Neural progenitor cell (in vitro differentiated cells): ENCODE results near the gene MRTFB. TPM values are rescaled to one million over a fixed set of nuclear protein-coding genes. Genes with fewer than 3 reads are reported as not detected.
A peak's percentile ranks its signal among the peaks of the same experiment; 100 is the strongest.
"Not testable (repeated sequence)": the region's sequence is repeated elsewhere in the genome, so short reads cannot be mapped to it uniquely, and the experiment has no call there.

Source experiments
- DNase-seq: peaks from one replicate; pipeline ENCODE4 v3.0.0-alpha.2; 2016; ENCODE audit warnings: low spot score
- H2AFZ ChIP-seq: fragments of 200-600 bp; sonication (generic); replicated peaks from 2 replicates; pipeline ENCODE4 v1.6.1; 2016; ENCODE audit warnings: antibody characterized with exemption
- H3F3A ChIP-seq: fragments of 200-600 bp; sonication (generic); 2 replicates; pipeline ENCODE4 v1.6.1; 2016; ENCODE audit warnings: antibody characterized with exemption, low read depth
- H3K27ac ChIP-seq: fragments of 200-600 bp; sonication (generic); 2 replicates; pipeline ENCODE4 v1.5.1; 2016; ENCODE audit warnings: mild to moderate bottlenecking
- H3K27me3 ChIP-seq: fragments of 200-600 bp; sonication (generic); 2 replicates; pipeline ENCODE4 v1.6.1; 2016; ENCODE audit warnings: mild to moderate bottlenecking, moderate library complexity
- H3K36me3 ChIP-seq: fragments of 200-600 bp; sonication (generic); 2 replicates; pipeline ENCODE4 v1.5.1; 2016
- H3K4me1 ChIP-seq: fragments of 200-600 bp; sonication (generic); 2 replicates; pipeline ENCODE4 v1.6.1; 2016; ENCODE audit warnings: mixed run types
- H3K4me2 ChIP-seq: fragments of 200-600 bp; sonication (generic); 2 replicates; pipeline ENCODE4 v1.6.1; 2016
- H3K4me3 ChIP-seq: fragments of 200-600 bp; sonication (generic); 2 replicates; pipeline ENCODE4 v1.5.1; 2016
- H3K79me2 ChIP-seq: fragments of 200-600 bp; sonication (generic); 2 replicates; pipeline ENCODE4 v1.6.1; 2016; ENCODE audit warnings: low read depth
- H3K9ac ChIP-seq: fragments of 200-600 bp; sonication (generic); 2 replicates; pipeline ENCODE4 v1.6.1; 2016
- H3K9me3 ChIP-seq: fragments of 200-600 bp; sonication (generic); 2 replicates; pipeline ENCODE4 v1.5.1; 2016; ENCODE audit warnings: low read depth
- H4K20me1 ChIP-seq: fragments of 200-600 bp; sonication (generic); 2 replicates; pipeline ENCODE4 v1.6.1; 2016; ENCODE audit warnings: low read depth
- H3K27ac Mint-ChIP-seq: 3 replicates; pipeline ENCODE4 v1.8.0; 2021; ENCODE audit warnings: mixed read lengths
- H3K27me3 Mint-ChIP-seq: 2 replicates; pipeline ENCODE4 v1.8.0; 2022; ENCODE audit warnings: low read depth, mild to moderate bottlenecking, inconsistent platforms, moderate library complexity, mixed read lengths; ENCODE audit not compliant: insufficient read depth
- H3K36me3 Mint-ChIP-seq: 3 replicates; pipeline ENCODE4 v1.8.0; 2021; ENCODE audit warnings: mixed read lengths
- H3K4me1 Mint-ChIP-seq: 3 replicates; pipeline ENCODE4 v1.8.0; 2021; ENCODE audit warnings: mixed read lengths
- H3K4me3 Mint-ChIP-seq: 3 replicates; pipeline ENCODE4 v1.8.0; 2021; ENCODE audit warnings: mild to moderate bottlenecking, moderate library complexity, mixed read lengths
- H3K9me3 Mint-ChIP-seq: 3 replicates; pipeline ENCODE4 v1.8.0; 2020; ENCODE audit warnings: mixed read lengths
- EZH2 ChIP-seq: fragments of 200-600 bp; sonication (generic); IDR thresholded peaks from 2 replicates; pipeline ENCODE4 v1.6.1; 2017; ENCODE audit warnings: antibody characterized with exemption, mild to moderate bottlenecking, moderate library complexity
- EZH2phosphoT487 ChIP-seq: fragments of 200-600 bp; sonication (generic); IDR thresholded peaks from 2 replicates; pipeline ENCODE4 v1.6.1; 2017; ENCODE audit warnings: antibody characterized with exemption
- total RNA-seq: library from RNA; depleted of rRNA; stranded (reverse); fragments of >200 nt; gene quantifications from 2 replicates; pipeline ENCODE4 v1.2.3, GENCODE V29; 2015; ENCODE audit warnings: low replicate concordance
- TF ChIP-seq, protein P1 (sequence below): fragments of 200-600 bp; sonication (generic); IDR thresholded peaks from 2 replicates; pipeline ENCODE4 v1.5.1; 2017; ENCODE audit warnings: antibody characterized with exemption, mild to moderate bottlenecking

The MRTFB gene
- total RNA-seq, 1 donor from 2014 or later: 26.8 TPM

DNA sequence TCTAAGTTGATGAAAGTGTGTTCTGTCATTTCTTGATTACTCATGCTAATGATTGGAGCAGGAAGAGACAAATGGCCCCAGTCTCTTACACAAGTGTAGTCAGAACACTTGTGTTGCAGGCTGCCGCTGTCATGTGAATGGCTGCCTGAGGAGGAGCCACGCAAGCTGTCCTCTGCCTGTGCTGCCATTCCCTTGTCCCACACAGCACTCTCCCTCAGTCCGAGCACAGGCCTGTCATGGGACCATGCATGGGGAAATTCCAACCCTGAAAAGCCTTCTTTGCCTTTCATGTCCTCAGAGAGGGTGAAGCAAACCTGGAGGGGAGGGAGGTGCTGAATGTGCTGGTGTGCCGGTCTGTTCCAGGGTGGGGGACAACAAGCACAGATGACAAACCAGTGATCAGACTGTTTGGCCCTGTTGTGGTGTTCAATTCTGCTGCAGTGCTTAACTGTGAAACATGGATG, 109.4 kb downstream of the MRTFB start:
- H3K79me2 ChIP-seq: no peaks in the 10 kb centered on the region
- peaks cover 13% of the 10 kb centered on the region for H3K4me1 ChIP-seq
- DNase-seq: peak; percentile 44
- TF ChIP-seq EZH2 (no peak), EZH2phosphoT487 (no peak)
- TF ChIP-seq, protein P1, sequence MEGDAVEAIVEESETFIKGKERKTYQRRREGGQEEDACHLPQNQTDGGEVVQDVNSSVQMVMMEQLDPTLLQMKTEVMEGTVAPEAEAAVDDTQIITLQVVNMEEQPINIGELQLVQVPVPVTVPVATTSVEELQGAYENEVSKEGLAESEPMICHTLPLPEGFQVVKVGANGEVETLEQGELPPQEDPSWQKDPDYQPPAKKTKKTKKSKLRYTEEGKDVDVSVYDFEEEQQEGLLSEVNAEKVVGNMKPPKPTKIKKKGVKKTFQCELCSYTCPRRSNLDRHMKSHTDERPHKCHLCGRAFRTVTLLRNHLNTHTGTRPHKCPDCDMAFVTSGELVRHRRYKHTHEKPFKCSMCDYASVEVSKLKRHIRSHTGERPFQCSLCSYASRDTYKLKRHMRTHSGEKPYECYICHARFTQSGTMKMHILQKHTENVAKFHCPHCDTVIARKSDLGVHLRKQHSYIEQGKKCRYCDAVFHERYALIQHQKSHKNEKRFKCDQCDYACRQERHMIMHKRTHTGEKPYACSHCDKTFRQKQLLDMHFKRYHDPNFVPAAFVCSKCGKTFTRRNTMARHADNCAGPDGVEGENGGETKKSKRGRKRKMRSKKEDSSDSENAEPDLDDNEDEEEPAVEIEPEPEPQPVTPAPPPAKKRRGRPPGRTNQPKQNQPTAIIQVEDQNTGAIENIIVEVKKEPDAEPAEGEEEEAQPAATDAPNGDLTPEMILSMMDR: no peak
- H3K9ac ChIP-seq: no peak overlapping the region
- Mint-ChIP-seq H3K36me3 (no peaks in the 10 kb centered on the region), H3K27me3 (no peaks in the 10 kb centered on the region), H3K27ac (no peak overlapping the region), H3K9me3 (no peaks in the 10 kb centered on the region), H3K4me3 (no peak overlapping the region), H3K4me1 (peaks cover 24% of the 10 kb centered on the region)
- no peaks in the 10 kb centered on the region for H3K27me3 ChIP-seq
- H3K9me3 ChIP-seq: no peaks in the 10 kb centered on the region
- no peak overlapping the region for H2AFZ ChIP-seq
- no peak overlapping the region for H3K27ac ChIP-seq
- H3K36me3 ChIP-seq: no peaks in the 10 kb centered on the region
- no peak overlapping the region for H3K4me3 ChIP-seq
- no peak overlapping the region for H3K4me2 ChIP-seq
- H3F3A ChIP-seq: peaks cover 4% of the 10 kb centered on the region
- peaks cover 10% of the 10 kb centered on the region for H4K20me1 ChIP-seq

DNA sequence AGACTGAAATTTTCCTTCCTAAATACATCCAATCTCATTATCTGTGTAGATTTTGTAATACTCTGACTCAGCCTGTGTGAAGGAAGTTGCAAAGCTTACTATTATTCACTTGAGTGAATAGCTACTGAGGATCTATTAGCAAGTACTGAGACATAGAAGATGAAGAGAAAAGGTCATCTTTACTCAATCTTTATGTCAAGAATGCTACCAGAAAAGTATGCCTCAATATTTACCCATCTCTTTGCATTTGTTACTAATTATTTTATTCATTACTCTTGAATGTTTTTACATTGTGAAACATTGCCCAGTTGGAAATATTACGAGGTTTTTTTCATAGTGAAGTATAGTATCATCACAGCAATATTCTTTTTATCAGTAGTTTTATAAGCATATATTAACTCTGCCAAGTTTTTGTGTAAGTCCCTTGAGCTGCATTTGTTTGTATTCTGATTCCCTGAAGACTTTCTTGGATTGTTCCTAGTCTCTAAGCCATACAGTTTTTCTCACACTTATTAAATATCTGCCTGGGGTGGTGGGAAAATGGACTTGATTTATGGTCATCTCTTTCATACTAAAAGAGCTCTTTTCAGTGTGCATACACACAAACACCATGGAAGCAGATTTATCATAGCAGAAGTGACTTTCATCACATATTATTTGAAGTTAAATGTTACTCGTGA, 110.4 kb downstream of the MRTFB start:
- TF ChIP-seq EZH2phosphoT487 (no peak), EZH2 (no peak)
- TF ChIP-seq, protein P1: no peak
- Histone ChIP-seq H3K27ac (no peak overlapping the region), H3K4me2 (no peak overlapping the region), H3K4me3 (no peak overlapping the region), H3F3A (peaks cover 12% of the 10 kb centered on the region), H3K4me1 (peaks cover 18% of the 10 kb centered on the region), H3K9ac (no peak overlapping the region), H3K79me2 (no peaks in the 10 kb centered on the region), H2AFZ (no peak overlapping the region), H4K20me1 (peaks cover 10% of the 10 kb centered on the region), H3K36me3 (no peaks in the 10 kb centered on the region), H3K27me3 (no peaks in the 10 kb centered on the region), H3K9me3 (no peaks in the 10 kb centered on the region)
- no peaks in the 10 kb centered on the region for H3K9me3 Mint-ChIP-seq
- no peak overlapping the region for H3K4me3 Mint-ChIP-seq
- no peak for DNase-seq
- no peak overlapping the region for H3K27ac Mint-ChIP-seq
- no peaks in the 10 kb centered on the region for H3K36me3 Mint-ChIP-seq
- H3K27me3 Mint-ChIP-seq: no peaks in the 10 kb centered on the region
- H3K4me1 Mint-ChIP-seq: peaks cover 33% of the 10 kb centered on the region

DNA sequence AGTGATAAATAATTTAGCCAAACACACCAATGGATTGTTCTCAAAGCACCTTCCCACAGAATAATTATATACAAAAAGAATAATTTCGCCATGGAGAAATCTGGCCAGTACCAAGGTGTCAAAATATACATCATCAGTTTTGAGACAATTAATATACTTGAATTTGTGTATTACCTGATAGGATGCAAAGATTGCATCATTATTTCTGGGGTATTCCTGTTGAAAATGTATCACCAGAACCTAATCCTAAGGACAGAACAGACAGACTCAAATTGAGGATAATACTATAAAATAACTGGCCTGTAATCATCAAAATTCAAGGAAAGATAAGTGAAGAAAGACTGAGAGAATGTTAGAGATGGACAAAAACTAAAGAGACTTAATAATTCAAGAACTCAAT, 111.9 kb downstream of the MRTFB start:
- H3K36me3 ChIP-seq: no peaks in the 10 kb centered on the region
- no peaks in the 10 kb centered on the region for H3K27me3 Mint-ChIP-seq
- H3K4me1 Mint-ChIP-seq: peaks cover 47% of the 10 kb centered on the region
- H3K4me3 Mint-ChIP-seq: no peak overlapping the region
- H3K79me2 ChIP-seq: no peaks in the 10 kb centered on the region
- H3K4me2 ChIP-seq: no peak overlapping the region
- no peaks in the 10 kb centered on the region for H3K9me3 ChIP-seq
- H3K4me3 ChIP-seq: no peak overlapping the region
- H3K36me3 Mint-ChIP-seq: no peaks in the 10 kb centered on the region
- TF ChIP-seq EZH2: no peak
- TF ChIP-seq, protein P1: no peak
- TF ChIP-seq EZH2phosphoT487: no peak
- H3F3A ChIP-seq: peaks cover 19% of the 10 kb centered on the region
- H3K27ac ChIP-seq: no peak overlapping the region
- no peaks in the 10 kb centered on the region for H3K27me3 ChIP-seq
- DNase-seq: no peak
- H2AFZ ChIP-seq: no peak overlapping the region
- H3K27ac Mint-ChIP-seq: no peak overlapping the region
- H3K9me3 Mint-ChIP-seq: no peaks in the 10 kb centered on the region
- H3K9ac ChIP-seq: no peak overlapping the region
- H3K4me1 ChIP-seq: peaks cover 26% of the 10 kb centered on the region
- H4K20me1 ChIP-seq: peaks cover 15% of the 10 kb centered on the region

DNA sequence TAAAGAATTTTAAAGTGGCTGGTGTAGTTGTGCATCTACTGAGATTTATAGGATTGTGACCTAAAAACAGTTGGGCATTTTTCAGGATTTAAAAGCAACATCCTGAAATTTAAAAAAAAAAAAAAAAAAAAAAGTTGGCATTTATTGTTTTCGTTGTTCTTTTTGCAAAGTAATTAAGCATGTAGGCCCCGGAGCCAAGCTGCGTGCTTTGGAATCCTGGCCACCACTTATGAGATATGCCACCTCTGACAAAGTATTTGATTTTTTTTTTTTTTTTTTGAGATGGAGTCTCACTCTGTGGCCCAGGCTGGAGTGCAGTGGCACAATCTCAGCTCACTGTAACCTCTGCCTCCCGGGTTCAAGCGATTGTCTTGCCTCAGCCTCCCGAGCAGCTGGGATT, 112.8 kb downstream of the MRTFB start:
- peaks cover 26% of the 10 kb centered on the region for H3K4me1 ChIP-seq
- H3K4me3 ChIP-seq, H3K27ac Mint-ChIP-seq: not testable (repeated sequence)

More for the DNA sequence above, 112.8 kb downstream of the MRTFB start:
- H3K4me2 ChIP-seq, H3K9ac ChIP-seq, H3K27me3 ChIP-seq, H3K27me3 Mint-ChIP-seq, H3K79me2 ChIP-seq, H3K9me3 Mint-ChIP-seq, H3K36me3 Mint-ChIP-seq, H3K36me3 ChIP-seq, H3K9me3 ChIP-seq, H3K27ac ChIP-seq, H2AFZ ChIP-seq, H3K4me3 Mint-ChIP-seq, DNase-seq: not testable (repeated sequence)
- peaks cover 51% of the 10 kb centered on the region for H3K4me1 Mint-ChIP-seq
- Histone ChIP-seq H3F3A (peaks cover 19% of the 10 kb centered on the region), H4K20me1 (peaks cover 15% of the 10 kb centered on the region)
